ENCODE results near the gene PARP8.
"Not testable (repeated sequence)": the region's sequence is repeated elsewhere in the genome, so short reads cannot be mapped to it uniquely, and the experiment has no call there.

PARP8 gene

GRCh38 chr5:50691399-50692016 is 25.1 kb downstream of the PARP8 start:
- DNase-seq = no peak

- no peak for DNase-seq
Measured at GRCh38 chr5:50694027-50694590, 27.7 kb downstream of the PARP8 start.

- not testable (repeated sequence) for DNase-seq
Measured at GRCh38 chr5:50694626-50695025, 28.2 kb downstream of the PARP8 start.

GRCh38 chr5:50697739-50698138 is 31.3 kb downstream of the PARP8 start:
- no peak for DNase-seq

GRCh38 chr5:50699737-50700136 is 33.3 kb downstream of the PARP8 start:
- DNase-seq = no peak

- DNase-seq = no peak
Measured at GRCh38 chr5:50700706-50701105, 34.3 kb downstream of the PARP8 start.

GRCh38 chr5:50702615-50703366 is 36.4 kb downstream of the PARP8 start:
- no peak for DNase-seq

- DNase-seq = no peak
Measured at GRCh38 chr5:50703367-50703666, 36.9 kb downstream of the PARP8 start.

GRCh38 chr5:50704730-50705129 is 38.3 kb downstream of the PARP8 start:
- DNase-seq = no peak

- no peak for DNase-seq
Measured at GRCh38 chr5:50709471-50709870, 43.0 kb downstream of the PARP8 start.

- no peak for DNase-seq
Measured at GRCh38 chr5:50710838-50711237, 44.4 kb downstream of the PARP8 start.

GRCh38 chr5:50711280-50711679 is 44.8 kb downstream of the PARP8 start:
- DNase-seq = no peak

- no peak for DNase-seq
Measured at GRCh38 chr5:50712479-50712878, 46.0 kb downstream of the PARP8 start.

GRCh38 chr5:50715001-50715400 is 48.6 kb downstream of the PARP8 start:
- DNase-seq = no peak

GRCh38 chr5:50716134-50716533 is 49.7 kb downstream of the PARP8 start:
- DNase-seq = no peak

GRCh38 chr5:50717651-50718050 is 51.2 kb downstream of the PARP8 start:
- no peak for DNase-seq

- no peak for DNase-seq
Measured at GRCh38 chr5:50720061-50720710, 53.7 kb downstream of the PARP8 start.

- DNase-seq = no peak
Measured at GRCh38 chr5:50722223-50722622, 55.8 kb downstream of the PARP8 start.

GRCh38 chr5:50724262-50724661 is 57.8 kb downstream of the PARP8 start:
- no peak for DNase-seq

GRCh38 chr5:50725800-50726474 is 59.5 kb downstream of the PARP8 start:
- no peak for DNase-seq

- no peak for DNase-seq
Measured at GRCh38 chr5:50726475-50727148, 60.2 kb downstream of the PARP8 start.

- DNase-seq = no peak
Measured at GRCh38 chr5:50727149-50727496, 60.7 kb downstream of the PARP8 start.

GRCh38 chr5:50727845-50728244 is 61.4 kb downstream of the PARP8 start:
- DNase-seq = no peak

Data from NCI-H1694 treated with DMSO at 0.1 percent for 48 hours (cell line).